Ascending aorta (tissue), 2 donors: ENCODE data around the gene TOGARAM2. TPM values are rescaled to one million over a fixed set of nuclear protein-coding genes. Genes with fewer than 3 reads are reported as not detected.

Source experiments
- DNase-seq, 2 donors: peaks; one replicate each; pipeline ENCODE4 v3.0.0-alpha.2; 2019; ENCODE audit warnings: low spot score in 2 of 2
- H3K27ac ChIP-seq, 2 donors: fragments of 200-600 bp; sonication (generic); one replicate each; pipeline ENCODE4 v1.5.1; 2016 to 2017; ENCODE audit warnings: mild to moderate bottlenecking in 1 of 2
- H3K27me3 ChIP-seq: fragments of 200-600 bp; sonication (generic); one replicate; pipeline ENCODE4 v1.5.1; 2017
- H3K36me3 ChIP-seq, 2 donors: fragments of 200-600 bp; sonication (generic); one replicate each; pipeline ENCODE4 v1.5.1; 2016
- H3K4me1 ChIP-seq, 2 donors: fragments of 200-600 bp; sonication (generic); one replicate each; pipeline ENCODE4 v1.5.1; 2016 to 2017; ENCODE audit warnings: mild to moderate bottlenecking in 1 of 2
- H3K4me3 ChIP-seq, 2 donors: fragments of 200-600 bp; sonication (generic); one replicate each; pipeline ENCODE4 v1.5.1; 2016 to 2017; ENCODE audit warnings: mild to moderate bottlenecking in 1 of 2
- H3K9me3 ChIP-seq, 2 donors: fragments of 200-600 bp; sonication (generic); one replicate each; pipeline ENCODE4 v1.5.1; 2016
- intact Hi-C: fragments of 100-400 bp; cut with DNase I; formaldehyde crosslinking; loops from one replicate; pipeline ENCODE4 v1.15.1; 2023
- total RNA-seq: library from RNA; depleted of rRNA; stranded (reverse); fragments of >200 nt; gene quantifications from one replicate; pipeline ENCODE4 v1.1.0, GENCODE V29; 2016
- TF ChIP-seq, protein P1 (sequence below), 3 experiments: fragments of 200-600 bp in 2 of 3; fragments of 450-650 bp in 1 of 3; sonication (generic) in 2 of 3; IDR thresholded peaks; one replicate each; pipeline ENCODE4 v1.5.1; 2016 to 2019; ENCODE audit warnings: antibody characterized with exemption in 3 of 3, mild to moderate bottlenecking in 1 of 3, moderate library complexity in 1 of 3

TOGARAM2 gene
- total RNA-seq, 1 donor from 2014 or later = not detected

- no peaks in the 10 kb centered on the region for H3K9me3 ChIP-seq
- no peaks in the 10 kb centered on the region for H3K27me3 ChIP-seq
- H3K27ac ChIP-seq = no peak overlapping the region
- no peaks in the 10 kb centered on the region for H3K36me3 ChIP-seq
- H3K4me1 ChIP-seq = peaks cover 0 to 2% of the 10 kb centered on the region in 2 donors
- H3K4me3 ChIP-seq = no peak overlapping the region
- intact Hi-C loops = no loop called here
- TF ChIP-seq, protein P1, sequence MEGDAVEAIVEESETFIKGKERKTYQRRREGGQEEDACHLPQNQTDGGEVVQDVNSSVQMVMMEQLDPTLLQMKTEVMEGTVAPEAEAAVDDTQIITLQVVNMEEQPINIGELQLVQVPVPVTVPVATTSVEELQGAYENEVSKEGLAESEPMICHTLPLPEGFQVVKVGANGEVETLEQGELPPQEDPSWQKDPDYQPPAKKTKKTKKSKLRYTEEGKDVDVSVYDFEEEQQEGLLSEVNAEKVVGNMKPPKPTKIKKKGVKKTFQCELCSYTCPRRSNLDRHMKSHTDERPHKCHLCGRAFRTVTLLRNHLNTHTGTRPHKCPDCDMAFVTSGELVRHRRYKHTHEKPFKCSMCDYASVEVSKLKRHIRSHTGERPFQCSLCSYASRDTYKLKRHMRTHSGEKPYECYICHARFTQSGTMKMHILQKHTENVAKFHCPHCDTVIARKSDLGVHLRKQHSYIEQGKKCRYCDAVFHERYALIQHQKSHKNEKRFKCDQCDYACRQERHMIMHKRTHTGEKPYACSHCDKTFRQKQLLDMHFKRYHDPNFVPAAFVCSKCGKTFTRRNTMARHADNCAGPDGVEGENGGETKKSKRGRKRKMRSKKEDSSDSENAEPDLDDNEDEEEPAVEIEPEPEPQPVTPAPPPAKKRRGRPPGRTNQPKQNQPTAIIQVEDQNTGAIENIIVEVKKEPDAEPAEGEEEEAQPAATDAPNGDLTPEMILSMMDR (IDR thresholded peaks at IDR 0.05) = no peak
- no peak for DNase-seq
These were observed 28.2 kb downstream of the TOGARAM2 start for GRCh38 chr2:29009270-29009669.

DNA sequence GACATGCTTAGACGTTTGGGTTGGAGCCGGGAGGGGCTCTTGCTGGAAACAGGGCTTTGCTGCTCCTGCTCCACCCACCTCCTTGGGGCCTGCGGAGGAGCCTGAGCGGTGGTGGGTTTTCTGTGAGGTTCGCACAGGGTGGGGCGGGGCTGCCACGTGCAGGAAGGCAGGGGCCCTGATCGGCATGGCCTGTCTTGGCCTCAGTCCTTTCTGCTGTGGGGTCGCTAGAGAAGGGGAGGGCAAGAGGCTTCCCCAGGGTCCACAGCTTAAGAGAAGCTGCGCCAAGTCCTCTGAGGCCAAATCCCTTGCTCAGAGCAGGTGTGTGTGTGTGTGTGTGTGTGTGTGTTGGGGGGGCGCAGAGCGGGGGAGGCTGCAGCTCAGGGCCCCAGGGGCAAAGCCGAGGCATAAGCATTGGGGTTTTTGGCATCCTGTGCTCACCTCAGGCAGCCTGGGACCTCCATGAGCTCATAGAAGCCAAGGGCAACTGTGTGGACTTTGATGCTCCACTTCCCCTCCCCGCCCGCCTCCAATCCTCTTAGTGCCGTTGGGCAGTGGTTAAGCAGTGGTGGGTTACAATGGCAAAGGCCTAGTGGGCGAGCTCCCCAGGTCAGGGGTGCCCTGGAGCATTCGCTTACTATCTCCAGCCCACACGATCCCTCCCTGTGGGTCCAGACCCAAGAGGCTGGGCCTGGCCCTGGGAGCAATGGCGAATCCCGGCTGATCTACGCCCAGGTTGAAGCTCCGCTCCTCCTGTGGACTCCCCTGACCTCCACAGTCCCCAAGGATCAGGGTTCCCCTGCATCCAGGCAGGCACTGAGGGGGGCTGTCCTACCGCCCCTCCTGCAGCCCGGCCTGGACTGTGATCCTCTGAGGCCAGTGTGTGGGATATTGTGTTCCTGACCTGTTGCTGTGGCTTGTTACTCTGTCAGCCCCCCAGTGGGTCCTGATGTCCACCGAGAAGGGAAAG, 28.9 kb downstream of the TOGARAM2 start:
- Histone ChIP-seq H3K4me1 (peaks cover 0 to 2% of the 10 kb centered on the region in 2 donors), H3K36me3 (no peaks in the 10 kb centered on the region), H3K27ac (no peak overlapping the region), H3K4me3 (no peak overlapping the region), H3K9me3 (no peaks in the 10 kb centered on the region), H3K27me3 (no peaks in the 10 kb centered on the region)
- no peak for DNase-seq
- TF ChIP-seq, protein P1 (IDR thresholded peaks at IDR 0.05) = no peak
- intact Hi-C loops = no loop called here

DNA sequence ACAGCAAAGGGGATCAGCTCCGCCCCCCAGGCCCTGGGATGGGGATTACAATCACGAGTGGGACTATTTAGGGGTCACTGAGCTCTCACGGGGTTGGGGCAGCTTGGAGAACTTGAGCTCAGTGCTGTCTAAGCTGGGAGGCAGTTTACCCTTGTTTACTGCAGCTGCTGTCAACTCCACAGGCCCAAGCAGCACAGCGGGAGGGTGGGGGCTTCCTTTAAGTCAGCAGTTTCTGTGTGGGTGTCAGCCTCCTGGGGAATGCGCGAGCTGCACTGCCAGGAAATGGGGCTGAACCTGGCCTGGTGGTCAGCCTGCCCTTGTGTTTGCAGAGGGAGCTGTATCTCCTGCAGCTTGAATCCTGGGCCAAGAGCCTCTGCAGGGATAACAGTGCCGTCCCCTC, 29.8 kb downstream of the TOGARAM2 start:
- Histone ChIP-seq H3K27ac (no peak overlapping the region), H3K4me3 (no peak overlapping the region), H3K4me1 (peaks cover 0 to 2% of the 10 kb centered on the region in 2 donors), H3K36me3 (no peaks in the 10 kb centered on the region), H3K9me3 (no peaks in the 10 kb centered on the region), H3K27me3 (no peaks in the 10 kb centered on the region)
- DNase-seq = peak in 1 of 2 donors; percentile 69
- intact Hi-C loops = no loop called here
- TF ChIP-seq, protein P1 (IDR thresholded peaks at IDR 0.05) = no peak

GRCh38 chr2:29011418-29012060, 30.4 kb downstream of the TOGARAM2 start:
- Histone ChIP-seq H3K4me3 (no peak overlapping the region), H3K4me1 (peaks cover 0 to 2% of the 10 kb centered on the region in 2 donors), H3K9me3 (no peaks in the 10 kb centered on the region), H3K27me3 (no peaks in the 10 kb centered on the region), H3K36me3 (no peaks in the 10 kb centered on the region), H3K27ac (no peak overlapping the region)
- TF ChIP-seq, protein P1 (IDR thresholded peaks at IDR 0.05) = no peak
- intact Hi-C loops = no loop called here
- peak; percentile 42 to 73 for DNase-seq

DNA sequence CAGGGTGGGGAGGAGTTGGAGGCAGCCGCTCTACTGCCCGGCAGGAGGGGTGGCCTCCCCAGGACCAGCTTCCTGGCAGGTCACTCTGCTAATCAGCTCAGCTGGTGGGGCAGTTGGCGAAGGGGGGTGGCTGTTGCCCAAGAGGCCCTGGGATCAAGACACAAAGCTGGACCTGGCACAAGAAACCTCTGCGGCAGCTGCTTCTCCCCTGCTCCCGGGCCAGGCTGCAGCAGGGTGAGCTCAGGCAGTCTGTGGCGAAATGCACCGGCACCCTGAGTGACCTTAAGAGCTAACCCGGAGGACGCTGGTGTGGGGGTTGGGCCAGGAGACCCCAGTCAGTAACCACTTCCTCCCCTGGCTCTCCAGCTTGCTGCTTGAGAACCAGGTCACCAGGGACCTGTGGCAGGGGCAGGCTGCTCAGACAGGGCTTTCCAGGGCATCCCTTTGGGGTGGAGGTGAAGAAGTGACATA, 31.1 kb downstream of the TOGARAM2 start:
- DNase-seq = no peak
- H3K4me3 ChIP-seq = no peak overlapping the region
- H3K27me3 ChIP-seq = no peaks in the 10 kb centered on the region
- TF ChIP-seq, protein P1 (IDR thresholded peaks at IDR 0.05) = no peak
- no peak overlapping the region for H3K27ac ChIP-seq
- H3K36me3 ChIP-seq = no peaks in the 10 kb centered on the region
- H3K4me1 ChIP-seq = peaks cover 0 to 2% of the 10 kb centered on the region in 2 donors
- intact Hi-C loops = no loop called here
- no peaks in the 10 kb centered on the region for H3K9me3 ChIP-seq
